Stimulated activated CD8-positive, alpha-beta memory T cell treated with anti-CD3 and anti-CD28 coated beads, Interleukin-12 subunit alpha, Interleukin-12 subunit beta, amount 100 ng/mL, for 24 hours (primary cell): ENCODE results near the gene RRM2.
"Not testable (repeated sequence)": the region's sequence is repeated elsewhere in the genome, so short reads cannot be mapped to it uniquely, and the experiment has no call there.

Experiments used
- DNase-seq: peaks from one replicate; pipeline ENCODE4 v3.0.0-alpha.2; 2020; ENCODE audit errors: extremely low read depth

The RRM2 gene

DNA sequence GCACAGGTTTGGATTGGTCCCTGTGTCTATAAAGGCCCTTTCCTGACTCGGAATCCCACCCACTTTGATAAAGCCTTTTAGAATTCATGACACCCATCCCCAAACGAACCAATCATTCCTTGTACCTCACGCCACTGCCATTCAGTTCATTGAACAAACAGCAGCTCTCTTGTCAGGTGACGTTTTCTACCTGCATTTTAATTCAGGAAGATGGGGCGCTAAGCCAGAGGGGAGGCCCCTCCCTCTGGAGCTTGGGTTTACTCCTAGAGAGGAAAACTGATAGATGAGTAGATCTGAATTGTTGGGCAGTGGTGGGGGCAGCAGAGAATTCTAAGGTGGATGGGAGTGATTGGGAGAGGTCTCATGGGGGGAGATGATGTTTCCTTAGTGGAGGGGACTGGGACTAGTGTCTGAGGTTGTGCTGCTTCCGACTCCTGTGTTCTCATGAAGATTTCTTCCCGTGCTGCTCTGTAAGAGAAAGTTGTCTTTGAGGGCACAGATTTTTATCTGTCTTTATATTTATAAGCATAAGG is 9.6 kb downstream of the RRM2 start:
- no peak for DNase-seq

GRCh38 chr2:10132596-10132995 is 10.1 kb downstream of the RRM2 start:
- no peak for DNase-seq

- DNase-seq, result no peak
These were observed 10.6 kb downstream of the RRM2 start for GRCh38 chr2:10132996-10133647.

GRCh38 chr2:10135296-10136089 is 13.0 kb downstream of the RRM2 start:
- no peak for DNase-seq

DNA sequence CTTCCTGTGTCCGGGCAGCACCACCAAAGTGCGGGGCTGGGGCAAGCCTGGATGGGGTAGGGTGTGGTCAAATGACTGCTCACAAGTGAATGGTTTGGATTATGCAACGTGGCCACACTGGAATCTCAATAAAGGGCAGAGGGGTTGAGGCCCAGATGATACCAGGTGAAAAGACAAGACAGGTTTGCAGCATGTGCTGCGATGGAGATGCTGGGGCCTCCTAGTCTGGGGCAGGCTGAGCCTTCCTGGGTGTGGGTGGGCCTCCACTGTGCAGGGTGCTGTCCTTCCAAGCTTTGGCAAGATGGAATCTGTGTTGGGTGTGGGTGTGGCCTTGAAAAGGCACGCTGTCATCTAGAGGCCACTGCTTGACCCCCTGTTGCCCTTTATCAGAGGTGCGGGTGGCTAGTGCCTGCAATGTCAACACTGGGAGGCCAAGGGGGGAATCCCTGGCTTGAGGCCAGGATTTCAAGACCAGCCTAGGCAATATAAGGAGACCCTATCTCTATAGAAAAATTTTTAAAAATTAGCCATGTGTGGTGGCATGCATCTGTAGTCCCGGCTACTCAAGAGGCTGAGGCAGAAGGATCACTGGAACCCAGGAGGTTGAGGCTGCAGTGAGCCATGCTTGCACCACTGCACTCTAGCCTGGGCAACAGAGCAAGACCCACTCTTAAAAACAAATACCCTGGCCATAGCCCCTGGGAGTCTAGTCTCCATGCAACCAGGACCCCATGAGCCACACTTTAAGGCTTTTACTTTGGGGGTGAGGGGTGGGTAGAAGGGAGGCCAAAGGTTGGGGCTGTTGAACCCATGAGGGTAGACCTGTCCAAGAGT is 13.8 kb downstream of the RRM2 start:
- no peak for DNase-seq

GRCh38 chr2:10137053-10137843 is 14.7 kb downstream of the RRM2 start:
- no peak for DNase-seq

DNA sequence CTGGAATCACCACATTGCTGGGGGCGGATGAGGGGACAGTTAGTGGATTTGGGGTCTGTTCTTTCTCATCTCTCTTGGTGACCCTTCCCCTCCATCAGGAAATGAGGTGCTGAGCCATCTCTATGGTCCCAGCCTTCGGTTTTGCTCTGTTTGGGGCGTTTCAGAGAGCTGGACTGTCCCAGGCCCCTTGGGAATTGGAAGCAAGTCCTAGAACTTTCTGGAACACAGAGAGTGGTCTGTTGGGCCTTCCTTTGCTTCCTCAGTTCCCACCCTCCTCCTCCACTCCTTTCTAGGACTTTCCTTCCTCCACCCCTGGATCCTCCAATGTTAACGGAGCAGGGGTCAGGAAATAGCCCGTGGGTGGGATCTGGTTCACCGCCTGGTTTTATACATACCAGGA is 17.0 kb downstream of the RRM2 start:
- DNase-seq, result no peak

DNA sequence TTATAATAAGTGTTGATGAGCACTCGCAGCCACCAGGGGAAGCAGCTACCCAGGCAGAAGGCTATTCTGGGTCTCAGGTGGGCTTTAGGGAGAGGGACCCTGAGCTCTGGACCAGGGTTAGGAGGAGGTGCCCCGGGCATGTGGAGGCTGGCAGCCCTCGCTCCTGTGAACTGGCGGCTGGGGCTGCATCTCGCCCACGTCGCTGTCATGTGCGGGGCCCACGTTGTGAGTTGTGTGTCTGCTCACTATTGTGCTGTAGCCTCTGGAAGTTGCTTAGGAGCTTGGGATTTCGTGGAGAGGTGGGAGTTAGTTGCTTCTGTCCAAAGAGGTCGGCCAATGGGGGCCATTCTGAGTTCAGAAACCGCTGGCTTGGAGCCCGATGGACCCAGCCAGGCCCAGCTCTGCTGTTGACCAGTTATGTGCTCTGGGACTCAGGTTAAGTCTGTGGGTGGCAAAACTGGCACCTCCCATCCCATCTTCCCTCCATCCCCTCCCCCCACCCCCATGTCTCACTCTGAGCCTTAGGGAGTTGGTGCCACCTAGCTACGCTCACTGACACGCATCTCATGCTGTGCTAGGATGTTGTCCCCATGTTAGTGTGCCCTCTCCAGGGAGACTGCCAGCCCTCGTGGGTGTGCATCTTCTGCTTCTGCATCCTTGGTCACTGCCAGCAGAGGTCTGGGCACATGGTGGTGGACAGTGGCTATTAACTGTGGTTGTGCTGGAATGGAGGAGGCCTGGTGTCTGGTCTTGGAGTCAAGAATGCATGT is 18.5 kb downstream of the RRM2 start:
- DNase-seq, result no peak

- no peak for DNase-seq
These were observed 19.4 kb downstream of the RRM2 start for GRCh38 chr2:10141736-10142639.

- DNase-seq, result no peak
These were observed 20.1 kb downstream of the RRM2 start for GRCh38 chr2:10142640-10142965.

DNA sequence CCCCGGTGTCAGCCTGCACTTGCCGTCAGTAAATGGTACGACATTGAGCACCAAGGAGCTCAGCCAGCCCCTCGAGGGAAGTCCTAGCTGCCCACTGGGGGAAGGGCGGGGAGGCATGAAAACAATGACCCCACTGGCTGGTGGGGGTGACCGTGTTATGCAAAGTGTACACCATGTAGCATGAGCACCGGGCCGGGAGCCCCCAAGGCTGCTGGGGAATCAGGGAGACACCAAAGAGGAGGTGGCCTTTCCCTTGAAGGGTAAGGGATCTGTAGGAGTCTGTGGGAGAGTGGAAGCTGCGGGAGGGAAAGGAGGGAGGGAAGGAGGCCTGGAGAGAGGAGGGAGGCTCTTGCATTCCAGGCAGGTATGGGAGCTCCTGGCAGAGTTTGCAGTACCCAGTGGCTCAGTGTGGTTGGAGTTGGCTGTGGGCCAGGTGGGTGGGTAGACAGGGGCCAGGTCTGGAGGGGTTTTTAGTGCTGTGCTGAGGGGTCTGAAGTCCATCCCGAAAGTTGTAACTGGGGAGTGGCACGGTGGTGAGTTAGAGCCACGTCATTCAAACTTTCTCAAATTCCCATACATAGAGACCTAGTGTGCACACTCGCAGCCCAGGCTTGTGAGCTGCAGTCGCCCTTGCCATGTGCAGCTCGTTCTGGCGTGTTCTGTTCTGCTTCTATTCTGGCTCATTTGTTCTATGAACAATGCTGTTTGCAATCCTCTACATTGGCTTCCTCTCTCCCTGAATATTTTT is 22.4 kb downstream of the RRM2 start:
- no peak for DNase-seq

GRCh38 chr2:10145519-10146357 is 23.2 kb downstream of the RRM2 start:
- no peak for DNase-seq

- DNase-seq, result no peak
These were observed 23.9 kb downstream of the RRM2 start for GRCh38 chr2:10146366-10147005.

- not testable (repeated sequence) for DNase-seq
These were observed 24.6 kb downstream of the RRM2 start for GRCh38 chr2:10147050-10147660.

GRCh38 chr2:10148268-10148667 is 25.7 kb downstream of the RRM2 start:
- no peak for DNase-seq

- no peak for DNase-seq
These were observed 27.1 kb downstream of the RRM2 start for GRCh38 chr2:10149635-10150034.

GRCh38 chr2:10150436-10150835 is 27.9 kb downstream of the RRM2 start:
- no peak for DNase-seq
